D721Med (cell line): Measurements from ENCODE around the gene CSNK1G1.
A peak's percentile ranks its signal among the peaks of the same experiment; 100 is the strongest.
"Not testable (repeated sequence)": the region's sequence is repeated elsewhere in the genome, so short reads cannot be mapped to it uniquely, and the experiment has no call there.

Experiments
- DNase-seq: peaks from one replicate; pipeline ENCODE4 v3.0.0; 2011; ENCODE audit warnings: low spot score; ENCODE audit not compliant: insufficient read length
- FAIRE-seq: peaks from 2 replicates; lab custom pipeline; 2011; peaks lifted over from hg19 to GRCh38; lab: Jason Lieb, UNC
- CTCF ChIP-seq: IDR thresholded peaks from 2 replicates; pipeline ENCODE4 v1.5.1; 2012; ENCODE audit warnings: mild to moderate bottlenecking, control low read depth; ENCODE audit not compliant: insufficient read depth; ENCODE audit errors: missing control alignments

CSNK1G1 gene

DNA sequence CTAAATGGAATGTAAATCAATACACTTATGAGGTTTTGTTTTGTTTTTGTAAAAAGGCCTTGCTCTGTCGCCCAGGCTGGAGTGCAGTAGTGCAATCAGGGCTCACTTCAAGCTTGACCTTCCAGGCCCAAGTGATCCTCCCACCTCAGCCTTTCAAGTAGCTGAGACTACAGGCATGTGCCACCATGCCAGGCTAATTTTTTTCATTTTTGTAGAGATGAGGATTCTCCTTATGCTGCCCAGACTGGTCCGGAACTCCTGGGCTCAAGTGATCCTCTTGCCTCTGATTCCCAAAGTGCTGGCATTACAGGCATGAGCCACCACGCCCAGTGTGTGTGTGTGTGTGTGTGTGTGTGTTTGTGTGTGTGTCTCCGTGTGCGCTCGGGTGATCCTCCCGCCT, 30.3 kb upstream of the CSNK1G1 start:
- TF ChIP-seq CTCF: no peak
- no peak for DNase-seq
- no peak for FAIRE-seq

GRCh38 chr15:64383760-64384159, 27.8 kb upstream of the CSNK1G1 start:
- TF ChIP-seq CTCF: no peak
- FAIRE-seq: no peak
- no peak for DNase-seq

GRCh38 chr15:64381000-64381751, 25.2 kb upstream of the CSNK1G1 start, which contains the start of gene PCLAF:
PCLAF (minus strand) TSS chr15:64381441; CDS start chr15:64381371, 70 bp downstream.
- FAIRE-seq (no peak), DNase-seq (peak; percentile 88)
- no peak for TF ChIP-seq CTCF

GRCh38 chr15:64380130-64380870, 24.3 kb upstream of the CSNK1G1 start:
- FAIRE-seq, DNase-seq: not testable (repeated sequence)

- no peak for TF ChIP-seq CTCF
- FAIRE-seq: no peak
- DNase-seq: no peak
Measured at GRCh38 chr15:64379216-64379960, 23.4 kb upstream of the CSNK1G1 start.

DNA sequence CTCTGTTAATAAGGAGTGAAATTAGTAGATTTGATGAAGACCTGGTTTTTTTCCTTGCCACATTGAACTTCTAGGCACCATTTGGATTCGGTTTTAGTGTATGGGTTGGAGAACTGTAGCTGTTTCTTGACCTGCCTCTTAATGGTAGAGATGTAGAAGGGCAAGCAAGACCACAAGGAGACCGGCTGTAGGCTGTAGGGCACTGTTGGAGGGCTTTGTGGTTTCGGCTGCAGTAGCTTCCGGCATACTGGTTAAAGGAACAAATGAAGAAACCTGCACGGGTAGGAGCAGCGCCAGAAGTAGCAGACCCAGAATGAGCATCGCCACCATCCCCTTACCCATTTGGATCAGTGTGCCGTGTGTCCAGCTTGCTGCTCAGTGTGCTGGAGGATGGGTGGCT, 17.4 kb upstream of the CSNK1G1 start:
- DNase-seq (no peak), FAIRE-seq (no peak)
- no peak for TF ChIP-seq CTCF

DNA sequence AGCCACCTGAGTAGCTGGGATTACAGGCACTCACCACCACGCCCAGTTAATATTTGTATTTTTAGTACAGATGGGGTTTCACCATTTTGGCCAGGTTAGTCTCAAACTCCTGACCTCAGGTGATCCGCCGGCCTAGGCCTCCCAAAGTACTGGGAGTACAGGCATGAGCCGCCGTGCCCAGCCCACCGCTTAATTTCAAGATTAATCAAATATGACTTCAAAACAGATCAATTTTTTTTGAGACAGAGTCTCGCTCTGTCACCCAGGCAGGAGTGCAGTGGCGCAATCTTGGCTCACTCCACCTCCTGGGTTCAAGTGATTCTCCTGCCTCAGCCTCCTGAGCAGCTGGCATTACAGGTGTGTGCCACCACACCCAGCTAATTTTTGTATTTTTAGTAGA, 15.4 kb upstream of the CSNK1G1 start:
- not testable (repeated sequence) for DNase-seq, FAIRE-seq
